Purkinje cell (primary cell): Measurements from ENCODE around the gene COPA. TPM values are rescaled to one million over a fixed set of nuclear protein-coding genes. Genes with fewer than 3 reads are reported as not detected.

Experiments used
- polyA plus RNA-seq: library from polyadenylated mRNA; unstranded; fragments of >200 nt; fragmentation: Nextera tagmentation; gene quantifications from 2 replicates; pipeline ENCODE4 v1.2.1, GENCODE V29; 2014

The COPA gene
- polyA plus RNA-seq, result 54.6 and 87.0 TPM in 2 replicates

GRCh38 chr1:160342953-160343869 lies at the start of gene COPA, which contains the start of gene NCSTN:
TSS of gene COPA (minus strand) at chr1:160343250. CDS start at chr1:160343170, 80 bp downstream.
TSS of gene NCSTN (plus strand) at chr1:160343383. CDS start at chr1:160343397, 14 bp downstream.

GRCh38 chr1:160366731-160367515 lies 23.9 kb upstream of the COPA start, which contains the start of gene NHLH1:
TSS of gene NHLH1 (plus strand) at chr1:160367071. CDS start at chr1:160370732, 3,661 bp downstream.

GRCh38 chr1:160284782-160285344 lies 58.2 kb downstream of the COPA start, which contains the start of gene PEX19:
TSS of gene PEX19 (minus strand) at chr1:160285133. CDS start at chr1:160285124, 9 bp downstream.

GRCh38 chr1:160261893-160262794 lies 80.9 kb downstream of the COPA start, which contains the start of gene DCAF8:
TSS of gene DCAF8 (minus strand) at chr1:160262549. CDS start at chr1:160244008, 18,541 bp downstream.

Other genes starting within 250 kb of the COPA start
- gene IGSF8, start 244.6 kb downstream of the COPA start, polyA plus RNA-seq, result 6.4 and 17.5 TPM in 2 replicates
- gene ATP1A2, start 227.5 kb downstream of the COPA start, polyA plus RNA-seq, result 60.5 and 65.4 TPM in 2 replicates
- not detected in 2 replicates for gene ATP1A4, start 191.6 kb downstream of the COPA start, polyA plus RNA-seq
- 3.3 and 18.4 TPM in 2 replicates for gene CASQ1, start 152.7 kb downstream of the COPA start, polyA plus RNA-seq
- gene PEA15, start 137.9 kb downstream of the COPA start, polyA plus RNA-seq, result 95.5 and 102 TPM in 2 replicates
- gene DCAF8, start 80.7 kb downstream of the COPA start, polyA plus RNA-seq, result 39.7 and 44.8 TPM in 2 replicates
- 19.3 and 21.9 TPM in 2 replicates for gene PEX19, start 58.1 kb downstream of the COPA start, polyA plus RNA-seq
- gene NCSTN, start 133 bp upstream of the COPA start, polyA plus RNA-seq, result 45.3 and 55.4 TPM in 2 replicates
- gene NHLH1, start 23.8 kb upstream of the COPA start, polyA plus RNA-seq, result 1.7 and 4.6 TPM in 2 replicates
- not detected in 2 replicates for gene VANGL2, start 57.3 kb upstream of the COPA start, polyA plus RNA-seq
- gene SLAMF6, start 180.0 kb upstream of the COPA start, polyA plus RNA-seq, result not detected in 2 replicates
- gene CD84, start 236.2 kb upstream of the COPA start, polyA plus RNA-seq, result not detected in 2 replicates